KMS-11 (cell line): Measurements from ENCODE around the gene GABPB2.

Experiments
- H2AFZ ChIP-seq: fragments of 200-600 bp; sonication (generic); 2 replicates; pipeline ENCODE4 v1.6.1; 2016; ENCODE audit warnings: antibody characterized with exemption, mixed run types, low read depth
- H3K27ac ChIP-seq: fragments of 200-600 bp; sonication (generic); 2 replicates; pipeline ENCODE4 v1.6.1; 2016; ENCODE audit warnings: mild to moderate bottlenecking, mixed run types
- H3K27me3 ChIP-seq: fragments of 200-600 bp; sonication (generic); 2 replicates; pipeline ENCODE4 v1.6.1; 2017; ENCODE audit warnings: mild to moderate bottlenecking, low read depth, mixed run types, moderate library complexity; ENCODE audit not compliant: insufficient read depth
- H3K36me3 ChIP-seq: fragments of 200-600 bp; sonication (generic); 2 replicates; pipeline ENCODE4 v1.6.1; 2017; ENCODE audit warnings: mild to moderate bottlenecking, mixed run types; ENCODE audit not compliant: insufficient read depth
- H3K4me1 ChIP-seq: fragments of 200-600 bp; sonication (generic); 2 replicates; pipeline ENCODE4 v1.6.1; 2016; ENCODE audit warnings: mild to moderate bottlenecking, low read depth, mixed run types; ENCODE audit not compliant: poor library complexity, severe bottlenecking
- H3K4me2 ChIP-seq: fragments of 200-600 bp; sonication (generic); 2 replicates; pipeline ENCODE4 v1.7.0; 2016; ENCODE audit warnings: mild to moderate bottlenecking, mixed run types
- H3K4me3 ChIP-seq: fragments of 200-600 bp; sonication (generic); IDR thresholded peaks from 2 replicates; pipeline ENCODE4 v1.6.1; 2017; ENCODE audit warnings: low read depth, low read length, mixed read lengths; ENCODE audit not compliant: insufficient read depth
- H3K79me2 ChIP-seq: fragments of 200-600 bp; sonication (generic); 2 replicates; pipeline ENCODE4 v1.6.1; 2016; ENCODE audit warnings: low read depth, mixed run types; ENCODE audit not compliant: insufficient read depth
- H3K9ac ChIP-seq: fragments of 200-600 bp; sonication (generic); 2 replicates; pipeline ENCODE4 v1.6.1; 2016; ENCODE audit warnings: mild to moderate bottlenecking, mixed run types
- H4K20me1 ChIP-seq: fragments of 200-600 bp; sonication (generic); 2 replicates; pipeline ENCODE4 v1.6.1; 2016; ENCODE audit warnings: mild to moderate bottlenecking, mixed run types; ENCODE audit not compliant: insufficient read depth
- TF ChIP-seq, protein P1 (sequence below): fragments of 200-600 bp; sonication (generic); conservative IDR thresholded peaks from 2 replicates; pipeline ENCODE4 v1.6.1; 2017; ENCODE audit warnings: low read depth, mild to moderate bottlenecking, antibody characterized with exemption, low read length, moderate library complexity, mixed read lengths

GABPB2 gene

DNA sequence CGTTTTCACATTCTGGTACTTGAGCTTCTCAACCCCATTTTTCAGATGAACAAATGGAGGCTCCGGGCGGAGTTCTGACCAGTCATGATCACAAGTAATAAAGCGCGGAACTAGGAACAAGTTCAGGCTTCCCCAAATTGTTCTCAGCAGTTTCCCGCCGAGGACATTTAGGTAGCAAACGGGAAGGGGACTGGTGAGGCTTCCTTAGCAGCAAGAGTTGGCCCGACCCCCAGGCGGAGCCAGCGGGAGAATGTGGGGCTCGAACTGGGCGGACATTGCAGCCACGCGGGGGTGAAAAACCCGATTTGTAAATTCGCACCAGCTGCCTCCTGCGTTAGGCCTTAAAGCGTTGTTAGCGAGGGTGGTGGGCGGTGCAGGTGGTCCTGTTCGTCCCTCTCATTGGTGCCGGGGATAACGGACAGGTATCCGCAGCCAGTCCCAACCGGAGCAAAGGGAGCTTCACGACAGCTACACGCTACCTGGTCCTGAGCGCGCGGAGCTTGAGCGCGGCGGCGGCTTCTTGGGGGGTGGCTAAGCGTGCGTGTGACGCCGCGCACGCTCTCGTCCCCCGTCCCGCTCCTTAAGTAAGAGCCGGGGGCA is 60.5 kb downstream of the GABPB2 start:
- Histone ChIP-seq H3K9ac (no peak overlapping the region), H3K4me1 (peaks cover 7% of the 10 kb centered on the region), H3K27ac (no peak overlapping the region), H3K36me3 (no peaks in the 10 kb centered on the region), H3K27me3 (no peaks in the 10 kb centered on the region), H3K79me2 (no peaks in the 10 kb centered on the region), H4K20me1 (no peaks in the 10 kb centered on the region), H2AFZ (no peak overlapping the region), H3K4me3 (no peak overlapping the region), H3K4me2 (no peak overlapping the region)
- TF ChIP-seq, protein P1, sequence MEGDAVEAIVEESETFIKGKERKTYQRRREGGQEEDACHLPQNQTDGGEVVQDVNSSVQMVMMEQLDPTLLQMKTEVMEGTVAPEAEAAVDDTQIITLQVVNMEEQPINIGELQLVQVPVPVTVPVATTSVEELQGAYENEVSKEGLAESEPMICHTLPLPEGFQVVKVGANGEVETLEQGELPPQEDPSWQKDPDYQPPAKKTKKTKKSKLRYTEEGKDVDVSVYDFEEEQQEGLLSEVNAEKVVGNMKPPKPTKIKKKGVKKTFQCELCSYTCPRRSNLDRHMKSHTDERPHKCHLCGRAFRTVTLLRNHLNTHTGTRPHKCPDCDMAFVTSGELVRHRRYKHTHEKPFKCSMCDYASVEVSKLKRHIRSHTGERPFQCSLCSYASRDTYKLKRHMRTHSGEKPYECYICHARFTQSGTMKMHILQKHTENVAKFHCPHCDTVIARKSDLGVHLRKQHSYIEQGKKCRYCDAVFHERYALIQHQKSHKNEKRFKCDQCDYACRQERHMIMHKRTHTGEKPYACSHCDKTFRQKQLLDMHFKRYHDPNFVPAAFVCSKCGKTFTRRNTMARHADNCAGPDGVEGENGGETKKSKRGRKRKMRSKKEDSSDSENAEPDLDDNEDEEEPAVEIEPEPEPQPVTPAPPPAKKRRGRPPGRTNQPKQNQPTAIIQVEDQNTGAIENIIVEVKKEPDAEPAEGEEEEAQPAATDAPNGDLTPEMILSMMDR: no peak

DNA sequence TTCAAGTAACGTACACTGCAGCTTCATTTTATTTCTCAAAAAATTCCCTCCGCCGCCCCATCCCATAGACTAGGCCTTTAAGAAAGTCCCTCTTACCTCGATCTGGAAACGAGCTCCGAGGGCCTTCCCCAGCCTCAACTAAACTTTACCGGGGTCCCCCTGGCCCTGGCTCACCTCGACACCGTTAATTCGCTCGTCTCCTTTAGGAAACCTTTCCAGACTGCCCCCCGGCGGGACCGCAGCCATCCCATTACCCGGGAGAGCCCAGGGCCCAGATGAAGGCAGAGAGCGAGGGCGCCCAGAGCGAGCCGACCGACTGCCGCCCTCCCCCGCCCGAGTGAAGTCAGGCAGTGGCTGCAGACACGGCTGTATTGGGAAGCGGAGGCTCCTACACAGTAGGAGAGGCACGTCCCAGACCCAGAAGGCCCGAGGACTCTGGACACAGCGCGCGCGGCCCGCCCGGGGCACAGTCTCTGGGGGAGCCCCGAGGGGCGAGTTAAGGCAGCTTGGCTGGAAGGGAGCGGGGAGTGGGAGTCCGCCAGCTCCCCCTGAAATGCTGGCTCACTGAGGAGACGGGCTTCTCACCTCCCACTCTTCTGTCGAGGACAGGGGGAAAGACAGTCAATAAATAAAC is 61.3 kb downstream of the GABPB2 start:
- Histone ChIP-seq H3K4me3 (no peak overlapping the region), H3K4me2 (no peak overlapping the region)

DNA sequence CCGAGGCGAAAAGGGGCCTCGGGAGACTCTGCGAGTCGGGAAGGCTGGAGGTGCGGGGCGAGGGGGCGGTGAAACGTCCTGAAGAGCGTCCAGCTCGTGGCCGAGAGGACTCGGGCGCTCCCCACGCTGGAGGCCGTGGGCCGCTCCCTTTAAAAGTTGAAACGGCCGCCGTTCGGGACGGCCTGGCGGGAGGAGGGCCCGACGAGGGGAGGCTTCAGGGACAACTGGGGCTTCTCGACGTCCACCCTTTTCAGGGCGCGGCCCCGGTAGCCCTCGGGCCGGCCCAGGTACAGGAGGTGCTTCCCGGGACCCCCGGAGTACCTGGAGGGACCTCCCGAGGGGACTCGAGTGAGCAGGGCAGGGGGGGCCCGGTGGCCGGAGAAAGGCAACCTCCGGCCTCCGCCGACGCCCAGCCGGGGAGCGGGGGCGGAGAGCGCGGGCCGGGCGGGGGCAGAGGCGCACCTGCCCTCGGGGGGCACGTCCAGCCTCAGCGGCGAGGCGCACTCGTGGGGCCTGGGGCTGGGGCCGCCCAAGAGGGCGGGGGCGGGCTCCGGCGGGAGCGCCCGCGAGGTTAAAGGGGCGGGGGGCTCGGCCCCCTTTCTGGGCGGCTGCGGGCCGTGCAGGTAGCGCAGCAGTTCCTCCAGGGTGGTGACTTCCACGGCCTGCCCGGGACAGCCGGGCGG is 61.9 kb downstream of the GABPB2 start:
- no peak overlapping the region for H3K4me2 ChIP-seq
- TF ChIP-seq, protein P1: no peak
- H3K9ac ChIP-seq: no peak overlapping the region
- H3K4me3 ChIP-seq: no peak overlapping the region
- H3K4me1 ChIP-seq: peaks cover 7% of the 10 kb centered on the region
- H3K27ac ChIP-seq: no peak overlapping the region
- H3K79me2 ChIP-seq: no peaks in the 10 kb centered on the region
- H3K27me3 ChIP-seq: no peaks in the 10 kb centered on the region
- H3K36me3 ChIP-seq: no peaks in the 10 kb centered on the region
- no peak overlapping the region for H2AFZ ChIP-seq
- H4K20me1 ChIP-seq: no peaks in the 10 kb centered on the region

More for the DNA sequence above, 61.3 kb downstream of the GABPB2 start:
- Histone ChIP-seq H3K4me1 (peaks cover 7% of the 10 kb centered on the region), H3K27ac (no peak overlapping the region), H3K79me2 (no peaks in the 10 kb centered on the region), H3K9ac (no peak overlapping the region), H3K27me3 (no peaks in the 10 kb centered on the region), H3K36me3 (no peaks in the 10 kb centered on the region), H4K20me1 (no peaks in the 10 kb centered on the region), H2AFZ (no peak overlapping the region)
- TF ChIP-seq, protein P1: no peak

GRCh38 chr1:151133018-151133806 is 62.7 kb downstream of the GABPB2 start:
- Histone ChIP-seq H3K36me3 (no peaks in the 10 kb centered on the region), H2AFZ (no peak overlapping the region), H3K4me1 (peaks cover 7% of the 10 kb centered on the region), H3K79me2 (no peaks in the 10 kb centered on the region), H3K27me3 (no peaks in the 10 kb centered on the region), H3K9ac (no peak overlapping the region), H3K4me3 (no peak overlapping the region), H3K4me2 (no peak overlapping the region), H4K20me1 (no peaks in the 10 kb centered on the region), H3K27ac (no peak overlapping the region)
- TF ChIP-seq, protein P1: no peak
